Stimulated activated CD4-positive, alpha-beta T cell treated with anti-CD3 and anti-CD28 coated beads, Interleukin-15, amount 100 ng/mL, for 1 hour (primary cell): Measurements from ENCODE around the gene DEFB132.

Source experiments
- DNase-seq, 2 donors: peaks; one replicate each; pipeline ENCODE4 v3.0.0-alpha.2; 2020; ENCODE audit warnings: low read depth in 1 of 2, low spot score in 1 of 2

The DEFB132 gene

DNA sequence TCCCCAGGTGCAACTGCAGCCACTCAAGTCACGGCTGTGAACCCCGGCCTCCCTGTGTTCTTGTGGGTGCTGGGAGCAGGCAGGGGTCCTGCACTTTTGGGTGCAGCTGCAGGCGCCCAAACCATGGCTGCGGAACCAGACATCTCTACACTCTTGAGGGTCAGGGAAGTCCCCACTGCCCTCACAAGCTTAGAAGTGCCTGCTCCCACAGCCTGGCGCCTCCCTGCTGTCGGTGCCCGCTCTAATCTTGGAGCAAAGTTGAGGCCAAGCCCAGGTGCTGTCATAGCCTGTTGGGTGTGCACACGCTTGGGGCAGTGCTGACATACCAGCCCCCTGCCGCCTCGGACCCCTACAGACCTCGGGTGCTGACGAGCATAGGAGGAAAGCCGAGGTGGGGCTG, 6.2 kb downstream of the DEFB132 start:
- DNase-seq = no peak

DNA sequence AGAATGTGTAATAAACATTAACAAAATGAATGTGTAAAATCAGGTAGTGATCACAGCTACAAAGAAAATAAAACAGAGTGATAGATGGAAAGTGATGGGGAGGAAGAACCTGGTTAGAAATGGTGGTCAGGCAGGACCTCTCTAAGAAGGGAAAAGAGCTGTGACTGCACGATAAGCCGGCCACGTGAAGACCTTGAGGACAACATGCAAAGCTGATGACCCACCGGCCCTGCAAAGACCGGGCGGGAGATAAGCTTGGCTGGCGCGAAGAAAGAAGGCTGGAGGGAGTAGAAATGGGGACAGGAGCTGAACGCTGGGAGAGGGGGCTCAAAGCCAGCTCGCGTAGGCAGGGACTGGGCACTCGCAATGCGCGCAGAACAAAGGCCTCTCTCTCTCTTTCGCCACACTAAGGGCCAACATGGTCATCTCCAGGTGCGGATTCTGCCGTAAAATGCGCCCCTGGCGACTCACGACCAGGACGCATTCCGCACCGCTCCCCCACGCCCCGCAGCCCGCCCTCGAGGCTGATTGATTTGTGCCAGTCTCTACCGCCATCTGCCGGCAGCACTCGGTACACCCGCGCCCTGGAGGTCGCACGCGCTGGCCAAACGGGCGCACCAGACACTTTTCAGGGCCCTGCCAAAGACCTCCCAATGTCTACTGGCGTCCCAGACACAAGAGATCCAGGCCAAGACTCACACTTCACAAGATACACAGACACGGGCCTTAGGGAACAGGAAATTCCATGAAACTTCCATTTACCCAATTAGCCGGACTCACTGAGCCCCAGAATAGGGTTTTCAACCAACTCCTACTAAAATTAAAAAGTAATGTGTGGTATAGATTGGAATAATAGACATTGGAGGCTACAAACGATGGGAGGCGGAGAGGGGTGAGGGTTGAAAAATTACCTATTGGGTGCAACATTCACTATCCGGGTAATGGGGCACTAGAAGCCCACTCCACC, 9.4 kb downstream of the DEFB132 start:
- peak; percentile 74 to 88 for DNase-seq

- DNase-seq = no peak
These were observed 13.0 kb downstream of the DEFB132 start for GRCh38 chr20:270517-270916.

DNA sequence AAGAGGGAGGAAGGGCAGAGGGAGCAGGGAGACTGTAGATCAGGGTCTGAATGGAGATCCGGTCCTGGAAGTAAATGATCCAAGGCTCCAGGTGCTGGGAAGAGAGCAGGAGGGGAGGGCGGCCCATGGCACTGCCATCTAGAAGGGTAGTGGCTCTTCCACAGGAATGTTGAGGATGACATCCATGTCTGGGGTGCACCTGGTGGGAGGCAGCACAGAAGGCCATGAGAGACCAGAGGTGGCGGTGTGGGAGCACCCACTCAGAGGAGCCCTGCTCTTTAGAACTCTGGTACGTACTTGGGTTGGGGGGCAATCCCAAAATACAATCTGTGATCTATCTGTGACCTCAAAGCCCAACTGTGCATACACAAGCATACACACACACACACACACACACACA, 13.5 kb downstream of the DEFB132 start:
- no peak for DNase-seq

GRCh38 chr20:271528-271927, 14.0 kb downstream of the DEFB132 start:
- DNase-seq = no peak

- no peak for DNase-seq
These were observed 15.2 kb downstream of the DEFB132 start for GRCh38 chr20:272718-273117.

DNA sequence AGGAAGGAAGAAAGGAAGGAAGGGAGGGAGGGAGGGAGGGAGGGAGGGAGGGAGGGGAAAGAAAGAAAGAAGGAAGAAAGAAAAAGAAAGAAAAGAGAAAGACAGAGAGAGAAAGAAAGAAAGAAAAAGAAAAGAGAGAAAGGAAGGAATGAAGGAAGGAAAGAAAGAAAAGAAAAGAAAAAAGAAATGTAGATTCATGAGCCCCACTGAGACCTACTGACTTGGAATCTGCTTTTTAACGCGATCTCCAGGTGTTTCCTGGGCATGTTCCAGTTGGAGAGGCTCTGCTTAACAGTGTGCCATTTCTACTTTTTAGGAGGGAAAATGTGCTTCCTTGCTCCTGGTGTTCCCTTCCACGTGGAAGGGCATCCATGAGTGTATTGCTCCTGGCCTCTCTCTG, 16.4 kb downstream of the DEFB132 start:
- DNase-seq = no peak

- no peak for DNase-seq
These were observed 18.3 kb downstream of the DEFB132 start for GRCh38 chr20:275791-276190.

- no peak for DNase-seq
These were observed 19.3 kb downstream of the DEFB132 start for GRCh38 chr20:276620-277495.

DNA sequence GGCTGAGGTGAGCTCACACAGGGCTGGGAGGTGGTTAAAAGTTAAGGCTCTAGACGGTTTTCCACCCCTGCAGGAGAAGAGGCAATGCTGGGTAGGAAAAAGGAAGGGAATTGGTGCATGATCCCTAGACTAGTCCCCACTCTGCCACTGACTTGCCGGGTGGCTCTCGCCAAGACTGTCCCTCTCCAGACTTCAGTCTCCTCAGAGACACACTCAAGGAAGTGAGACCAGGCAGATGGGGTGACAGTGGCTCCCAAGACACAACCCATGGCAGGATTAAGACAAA, 19.9 kb downstream of the DEFB132 start:
- DNase-seq = no peak

DNA sequence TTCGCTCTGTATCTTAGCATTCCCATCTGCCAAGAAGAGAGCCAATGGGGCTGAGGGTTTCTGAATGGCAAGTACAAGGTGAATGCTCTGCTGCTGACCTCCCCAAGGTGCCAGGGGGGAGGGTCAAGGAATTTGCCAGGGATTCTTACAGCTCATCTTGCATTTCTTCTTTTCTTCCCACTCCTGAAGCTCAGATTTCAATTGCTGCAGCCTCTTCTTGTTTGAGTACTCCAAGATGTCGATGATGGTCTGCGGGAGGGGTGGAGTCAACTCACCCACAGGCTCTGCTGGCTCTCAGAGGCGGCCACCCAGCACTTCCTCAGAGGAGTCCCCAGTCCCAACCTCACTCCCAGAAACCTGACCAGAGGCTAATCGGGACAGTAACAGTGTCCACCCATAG, 20.7 kb downstream of the DEFB132 start:
- no peak for DNase-seq

DNA sequence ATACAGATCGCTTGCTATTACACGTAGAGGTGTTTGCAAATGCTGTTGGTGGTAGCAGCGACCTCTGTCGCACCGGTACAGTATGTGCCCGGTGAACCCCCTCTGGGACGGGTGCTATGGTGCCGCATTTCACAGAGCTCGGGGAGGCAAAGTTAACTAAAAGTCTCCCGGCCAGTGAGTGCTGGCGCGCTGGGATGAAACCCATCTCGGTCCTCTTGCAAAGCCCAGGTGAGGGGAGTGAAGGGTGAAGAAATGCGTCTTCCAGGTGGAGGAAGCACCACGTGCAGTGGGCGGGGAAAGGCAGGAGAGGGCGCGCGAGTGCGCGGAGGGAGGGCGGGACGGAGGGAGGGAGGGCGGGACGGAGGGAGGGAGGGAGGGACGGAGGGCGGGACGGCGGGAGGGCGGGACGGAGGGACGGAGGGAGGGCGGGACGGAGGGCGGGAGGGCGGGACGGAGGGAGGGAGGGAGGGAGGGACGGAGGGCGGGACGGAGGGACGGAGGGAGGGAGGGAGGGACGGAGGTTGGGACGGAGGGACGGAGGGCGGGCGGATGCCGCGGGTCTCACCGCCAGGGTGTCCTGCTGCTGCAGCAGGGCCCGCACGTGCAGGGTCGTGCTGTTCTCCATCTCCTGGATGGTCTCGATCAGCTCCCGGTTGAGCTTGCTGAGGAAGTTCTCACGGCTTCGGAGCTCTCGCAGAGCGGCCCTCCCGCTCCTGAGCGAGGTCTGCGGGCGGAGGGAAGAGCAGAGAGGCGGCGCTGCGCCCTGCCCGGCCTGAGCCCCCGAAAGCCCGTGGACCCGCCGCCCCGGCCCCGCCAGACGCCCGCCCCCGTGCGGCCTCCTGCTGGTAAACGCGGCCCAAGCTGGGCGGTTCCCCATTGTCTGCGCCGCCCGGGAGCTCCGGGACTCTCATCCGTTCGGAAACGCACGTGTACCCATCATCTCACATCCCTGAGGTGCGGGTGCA, 21.4 kb downstream of the DEFB132 start:
- DNase-seq = no peak

DNA sequence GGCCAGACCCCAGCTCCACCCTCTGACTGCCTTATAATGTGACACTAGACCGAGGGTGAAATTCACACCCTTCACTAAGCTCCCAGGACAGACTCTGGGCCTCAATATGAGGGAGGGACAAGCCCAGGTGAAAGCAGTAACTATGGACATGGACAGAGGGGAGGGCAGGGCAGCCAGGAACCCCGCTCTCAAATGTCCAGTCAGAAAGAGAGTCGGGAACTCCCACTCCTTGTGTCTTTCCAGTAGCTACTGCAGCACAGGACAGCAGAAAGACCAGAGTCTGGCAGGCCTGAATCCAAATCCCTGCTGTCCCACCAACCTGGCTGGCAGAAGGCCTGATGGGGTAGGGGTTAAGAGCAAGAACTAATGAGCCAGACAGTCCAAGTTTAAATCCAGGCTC, 26.6 kb downstream of the DEFB132 start:
- no peak for DNase-seq

DNA sequence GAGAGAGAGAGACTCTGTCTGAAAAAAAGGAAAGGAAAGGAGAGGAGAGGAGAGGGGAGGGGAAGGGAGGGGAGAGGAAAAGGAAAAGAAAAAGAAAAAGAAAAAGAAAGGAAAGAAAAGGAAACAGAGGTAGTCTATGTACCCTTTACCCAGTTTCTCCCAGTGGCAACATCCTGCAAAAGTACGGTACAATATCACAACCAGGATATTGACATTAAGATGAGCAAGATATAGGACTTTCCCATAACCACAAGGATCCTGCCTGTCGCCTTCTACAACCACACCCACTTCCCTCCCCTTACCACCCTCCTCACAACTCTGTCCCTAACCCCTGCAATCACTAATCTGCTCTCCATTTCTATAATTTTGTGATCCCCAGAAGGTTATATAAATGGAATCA, 29.0 kb downstream of the DEFB132 start:
- no peak for DNase-seq

DNA sequence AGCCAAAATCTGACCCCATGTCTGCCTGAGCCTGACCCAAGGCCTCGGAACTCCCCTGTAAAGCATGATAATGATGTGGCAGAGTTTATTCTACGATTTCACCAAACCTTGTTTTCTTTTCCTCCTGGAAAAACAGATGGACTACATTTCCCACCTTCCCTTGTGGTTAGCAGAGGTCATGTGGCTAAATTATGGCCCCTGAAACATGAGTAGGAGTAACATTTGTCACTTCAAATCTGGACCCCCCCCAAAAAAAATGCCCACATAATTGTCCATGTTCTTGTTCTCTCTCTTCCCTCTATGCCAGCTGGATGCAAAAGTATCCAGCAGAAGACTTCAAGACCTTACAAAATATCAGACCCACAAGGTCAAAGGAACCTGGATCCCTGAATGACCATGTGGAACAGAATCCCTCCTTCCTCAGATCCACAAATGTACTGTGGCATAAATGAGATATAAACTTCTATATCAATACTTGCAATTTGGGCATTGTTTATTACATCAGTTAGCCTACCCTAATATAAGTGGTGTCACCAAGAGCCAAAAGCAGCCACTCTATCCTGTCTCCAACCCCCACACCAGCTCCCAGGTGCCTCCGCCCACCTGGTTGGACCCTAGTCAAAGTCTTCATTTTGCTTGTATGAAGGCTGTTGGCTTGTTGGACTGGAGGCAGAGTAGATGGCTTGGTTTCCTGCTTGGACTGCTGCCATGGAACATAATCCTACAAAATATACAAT, 31.6 kb downstream of the DEFB132 start:
- DNase-seq = no peak

DNA sequence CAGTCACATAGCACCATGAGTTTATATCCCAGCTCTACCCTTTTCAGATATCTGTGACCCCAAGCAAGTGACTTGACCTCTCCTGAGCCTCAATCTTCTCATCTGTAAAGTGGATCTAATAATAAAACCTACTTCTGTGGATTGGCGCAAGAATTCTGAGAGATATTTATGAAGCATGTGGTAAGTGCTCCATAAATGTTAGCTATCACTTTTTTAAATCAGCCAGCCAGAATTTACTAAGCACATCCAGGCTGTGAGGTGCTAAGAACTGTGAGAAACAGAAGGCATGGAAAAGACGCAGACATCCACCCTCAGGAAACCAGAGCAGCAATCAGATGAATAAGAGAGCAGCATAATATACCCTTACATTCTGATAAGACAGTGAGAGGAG, 32.2 kb downstream of the DEFB132 start:
- DNase-seq = no peak

- peak; percentile 66 to 72 for DNase-seq
These were observed 32.7 kb downstream of the DEFB132 start, which contains the start of gene C20orf96 for GRCh38 chr20:290084-290831. C20orf96 (minus strand) TSS chr20:290750; CDS start chr20:290610, 140 bp downstream.

DNA sequence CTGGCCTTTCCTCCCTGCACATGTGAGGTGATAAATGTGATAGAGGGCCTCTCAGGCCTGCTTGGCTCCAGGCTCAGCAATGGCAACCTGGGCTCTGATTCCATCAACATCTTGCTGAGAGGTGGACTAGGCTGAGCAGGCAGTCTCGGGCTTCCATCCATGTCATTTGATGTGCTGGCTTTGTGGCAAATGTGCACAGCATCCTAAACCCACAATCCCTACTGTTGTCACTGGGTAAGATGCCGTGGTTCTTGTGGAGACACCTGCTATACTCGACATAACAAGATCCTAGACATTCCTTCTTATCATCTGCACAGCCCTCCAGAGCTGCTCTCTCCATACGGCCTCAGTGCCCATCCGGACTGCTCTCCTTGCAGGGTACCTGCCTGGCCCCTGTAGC, 37.1 kb downstream of the DEFB132 start:
- no peak for DNase-seq

DNA sequence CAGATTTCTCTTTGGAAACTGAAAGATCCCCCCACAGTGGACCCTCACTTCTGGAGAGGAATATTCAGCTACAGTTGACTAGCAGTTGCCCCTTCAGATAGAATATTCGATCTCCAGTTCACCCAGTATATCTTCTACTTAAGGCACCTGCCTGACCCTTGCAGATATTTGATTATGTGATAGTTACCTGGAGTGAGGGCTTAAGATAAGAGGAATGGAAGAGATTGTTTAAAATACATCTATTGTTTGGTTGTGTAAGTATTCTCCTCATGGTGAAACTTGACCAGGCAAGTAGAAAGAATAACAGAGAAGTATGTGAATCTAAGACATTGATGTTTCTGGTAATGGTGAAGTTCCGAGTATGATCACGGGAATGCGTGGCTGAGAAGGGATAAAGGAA, 38.3 kb downstream of the DEFB132 start:
- DNase-seq = no peak
